HG03565 (cell line): Measurements from ENCODE around the gene FHDC1.

Experiments used
- ATAC-seq: cut with Tn5 transposase; IDR thresholded peaks from one replicate; pipeline ENCODE4 v1.9.1; 2021; ENCODE audit warnings: mild to moderate bottlenecking, moderate library complexity; ENCODE audit not compliant: unreplicated experiment

FHDC1 gene

DNA sequence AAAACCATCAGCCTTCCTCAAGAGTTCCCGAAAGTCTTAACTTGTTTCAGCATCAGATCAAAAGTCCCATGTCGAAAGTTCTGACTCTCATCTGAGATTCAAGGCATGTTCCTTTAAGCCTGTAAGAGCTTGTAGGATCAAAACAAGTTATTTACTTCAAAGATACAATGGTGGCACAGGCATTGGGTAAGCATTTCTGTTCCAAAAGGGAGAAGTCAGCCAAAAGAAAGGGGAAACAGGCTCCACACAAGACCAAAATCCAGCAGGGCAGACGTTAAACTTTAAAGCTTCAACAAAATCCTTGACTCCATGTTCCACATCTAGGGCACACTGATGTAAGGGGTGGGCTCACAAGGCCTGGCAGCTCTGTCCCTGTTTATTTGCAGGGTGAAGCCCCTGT is 91.7 kb downstream of the FHDC1 start:
- no peak for ATAC-seq

DNA sequence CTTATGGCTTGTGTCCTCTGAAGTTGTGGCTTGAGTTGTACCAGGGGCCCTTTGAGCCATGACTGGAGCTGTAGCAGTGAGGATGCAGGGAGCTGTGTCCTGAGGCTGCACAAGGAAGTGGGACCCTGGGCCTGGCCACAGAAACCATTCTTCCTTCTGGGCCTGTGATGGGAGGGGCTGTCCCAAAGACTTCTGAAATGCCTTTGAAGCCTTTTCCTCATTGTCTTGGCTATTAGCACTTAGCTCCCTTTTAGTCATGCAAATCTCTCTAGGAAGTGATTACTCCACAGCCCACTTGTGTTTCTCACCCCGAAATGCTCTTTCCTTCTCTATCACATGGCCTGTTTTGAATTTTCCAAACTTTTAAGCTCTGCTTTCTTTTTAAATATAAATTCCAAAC is 92.4 kb downstream of the FHDC1 start:
- ATAC-seq, result no peak
